Ecto neural progenitor cell (in vitro differentiated cells): Measurements from ENCODE around the gene NSUN4.
"Not testable (repeated sequence)": the region's sequence is repeated elsewhere in the genome, so short reads cannot be mapped to it uniquely, and the experiment has no call there.

Experiments
- DNase-seq: peaks from one replicate; pipeline ENCODE4 v3.0.0-alpha.2; 2018; ENCODE audit warnings: low spot score

The NSUN4 gene

GRCh38 chr1:46340404-46341221 is at the start of gene NSUN4:
NSUN4 (plus strand) TSS chr1:46340807; CDS start chr1:46340827, 20 bp downstream.
- peak; percentile 88 for DNase-seq

GRCh38 chr1:46295306-46295705 is 45.3 kb upstream of the NSUN4 start:
- no peak for DNase-seq

- no peak for DNase-seq
Measured at GRCh38 chr1:46298387-46298786, 42.2 kb upstream of the NSUN4 start.

- no peak for DNase-seq
Measured at GRCh38 chr1:46300673-46301405, 39.8 kb upstream of the NSUN4 start.

GRCh38 chr1:46301406-46301807 is 39.2 kb upstream of the NSUN4 start:
- peak; percentile 58 for DNase-seq

- peak; percentile 81 for DNase-seq
Measured at GRCh38 chr1:46301808-46302640, 38.6 kb upstream of the NSUN4 start.

GRCh38 chr1:46302641-46303037 is 38.0 kb upstream of the NSUN4 start:
- peak; percentile 79 for DNase-seq

GRCh38 chr1:46303038-46303871 is 37.4 kb upstream of the NSUN4 start, which contains the start of the genes LRRC41 and UQCRH:
LRRC41 (minus strand) TSS chr1:46303616; CDS start chr1:46303322, 294 bp downstream.
UQCRH (plus strand) TSS chr1:46303698; CDS start chr1:46303767, 69 bp downstream.
- peak; percentile 97 for DNase-seq

GRCh38 chr1:46303872-46304326 is 36.7 kb upstream of the NSUN4 start:
- no peak for DNase-seq

- DNase-seq = no peak
Measured at GRCh38 chr1:46306159-46306530, 34.5 kb upstream of the NSUN4 start.

GRCh38 chr1:46309401-46310159 is 31.0 kb upstream of the NSUN4 start:
- DNase-seq = no peak

GRCh38 chr1:46310321-46310720 is 30.3 kb upstream of the NSUN4 start:
- no peak for DNase-seq

GRCh38 chr1:46315669-46316403 is 24.8 kb upstream of the NSUN4 start:
- no peak for DNase-seq

GRCh38 chr1:46317323-46317722 is 23.3 kb upstream of the NSUN4 start:
- DNase-seq = no peak

GRCh38 chr1:46319301-46319700 is 21.3 kb upstream of the NSUN4 start:
- DNase-seq = not testable (repeated sequence)

GRCh38 chr1:46319960-46320914 is 20.4 kb upstream of the NSUN4 start:
- not testable (repeated sequence) for DNase-seq

- DNase-seq = not testable (repeated sequence)
Measured at GRCh38 chr1:46322191-46322590, 18.4 kb upstream of the NSUN4 start.

GRCh38 chr1:46325285-46326076 is 15.1 kb upstream of the NSUN4 start:
- not testable (repeated sequence) for DNase-seq
